ENCODE measurements around the gene ATP10A. TPM values are rescaled to one million over a fixed set of nuclear protein-coding genes. Genes with fewer than 3 reads are reported as not detected.
"Not testable (repeated sequence)": the region's sequence is repeated elsewhere in the genome, so short reads cannot be mapped to it uniquely, and the experiment has no call there.

The ATP10A gene
- total RNA-seq, 1 donor from 2014 or later, result 5.7 TPM

GRCh38 chr15:25784876-25785640 lies 78.1 kb downstream of the ATP10A start:
- DNase-seq (ENCODE audit: low spot score) (no peak), ATAC-seq (no peak)
- intact Hi-C loops (cut with DNase I), result no loop called here

- DNase-seq (ENCODE audit: low spot score) (no peak), ATAC-seq (no peak)
- intact Hi-C loops (cut with DNase I), result no loop called here
These were observed 79.3 kb downstream of the ATP10A start for GRCh38 chr15:25783607-25784540.

GRCh38 chr15:25783134-25783533 lies 80.0 kb downstream of the ATP10A start:
- intact Hi-C loops (cut with DNase I), result no loop called here
- ATAC-seq, result no peak
- DNase-seq (ENCODE audit: low spot score), result no peak

GRCh38 chr15:25780479-25781255 lies 82.5 kb downstream of the ATP10A start:
- no peak for ATAC-seq
- peak; percentile 45 for DNase-seq (ENCODE audit: low spot score)
- intact Hi-C loops (cut with DNase I), result no loop called here

- ATAC-seq (no peak), DNase-seq (ENCODE audit: low spot score) (no peak)
- intact Hi-C loops (cut with DNase I), result no loop called here
These were observed 85.0 kb downstream of the ATP10A start for GRCh38 chr15:25778161-25778560.

- ATAC-seq (no peak), DNase-seq (ENCODE audit: low spot score) (no peak)
- intact Hi-C loops (cut with DNase I), result no loop called here
These were observed 86.1 kb downstream of the ATP10A start for GRCh38 chr15:25777037-25777436.

- DNase-seq (ENCODE audit: low spot score), result no peak
- intact Hi-C loops (cut with DNase I), result no loop called here
- ATAC-seq, result no peak
These were observed 86.9 kb downstream of the ATP10A start for GRCh38 chr15:25776071-25776746.

- DNase-seq (ENCODE audit: low spot score), result no peak
- intact Hi-C loops (cut with DNase I), result no loop called here
- ATAC-seq, result peak; percentile 73
These were observed 87.7 kb downstream of the ATP10A start for GRCh38 chr15:25775317-25775912.

GRCh38 chr15:25774871-25775270 lies 88.3 kb downstream of the ATP10A start:
- intact Hi-C loops (cut with DNase I), result no loop called here
- ATAC-seq (no peak), DNase-seq (ENCODE audit: low spot score) (no peak)

- DNase-seq (ENCODE audit: low spot score) (no peak), ATAC-seq (no peak)
- intact Hi-C loops (cut with DNase I), result no loop called here
These were observed 89.9 kb downstream of the ATP10A start for GRCh38 chr15:25773248-25773647.

GRCh38 chr15:25772500-25772899 lies 90.6 kb downstream of the ATP10A start:
- intact Hi-C loops (cut with DNase I), result no loop called here
- DNase-seq (ENCODE audit: low spot score) (no peak), ATAC-seq (no peak)

GRCh38 chr15:25771736-25772135 lies 91.4 kb downstream of the ATP10A start:
- ATAC-seq; DNase-seq (ENCODE audit: low spot score); intact Hi-C loops (cut with DNase I): not testable (repeated sequence)

GRCh38 chr15:25771338-25771706 lies 91.8 kb downstream of the ATP10A start:
- ATAC-seq (no peak), DNase-seq (ENCODE audit: low spot score) (no peak)
- intact Hi-C loops (cut with DNase I), result no loop called here

- DNase-seq (ENCODE audit: low spot score), result no peak
These were observed 92.3 kb downstream of the ATP10A start for GRCh38 chr15:25770618-25771337.

GRCh38 chr15:25770031-25770430 lies 93.1 kb downstream of the ATP10A start:
- intact Hi-C loops (cut with DNase I), result no loop called here
- ATAC-seq (no peak), DNase-seq (ENCODE audit: low spot score) (no peak)

More at GRCh38 chr15:25770618-25771337, 92.3 kb downstream of the ATP10A start:
- no peak for ATAC-seq
- intact Hi-C loops (cut with DNase I), result no loop called here

GRCh38 chr15:25768271-25768670 lies 94.9 kb downstream of the ATP10A start:
- DNase-seq (ENCODE audit: low spot score) (no peak), ATAC-seq (no peak)
- intact Hi-C loops (cut with DNase I), result no loop called here

- intact Hi-C loops (cut with DNase I), result no loop called here
- no peak for DNase-seq (ENCODE audit: low spot score)
- no peak for ATAC-seq
These were observed 95.6 kb downstream of the ATP10A start for GRCh38 chr15:25767356-25768151.

Measured in sciatic nerve (tissue), 2 donors.